Endodermal cell (in vitro differentiated cells): Measurements from ENCODE around the gene SDK1. TPM values are rescaled to one million over a fixed set of nuclear protein-coding genes. Genes with fewer than 3 reads are reported as not detected.

Source experiments
- DNase-seq: peaks from one replicate; pipeline ENCODE4 v3.0.0-alpha.2; 2017
- H3K27ac ChIP-seq: 2 replicates; pipeline ENCODE4 v1.5.1; 2013; ENCODE audit warnings: mild to moderate bottlenecking, low read depth, low read length, moderate library complexity
- H3K27me3 ChIP-seq: 2 replicates; pipeline ENCODE4 v1.6.1; 2013; ENCODE audit warnings: mild to moderate bottlenecking, low read length, moderate library complexity; ENCODE audit not compliant: insufficient read depth, control insufficient read depth, poor library complexity, severe bottlenecking
- H3K36me3 ChIP-seq: 2 replicates; pipeline ENCODE4 v1.7.0; 2013; ENCODE audit warnings: mild to moderate bottlenecking, low read length, moderate library complexity; ENCODE audit not compliant: control insufficient read depth, insufficient read depth
- H3K4me1 ChIP-seq: one replicate; pipeline ENCODE4 v1.7.0; 2013; ENCODE audit warnings: low read length; ENCODE audit not compliant: control insufficient read depth, insufficient read depth
- H3K4me3 ChIP-seq: 2 replicates; pipeline ENCODE4 v1.5.1; 2013; ENCODE audit warnings: mild to moderate bottlenecking, low read length, moderate library complexity
- H3K9ac ChIP-seq: 2 replicates; pipeline ENCODE4 v1.6.1; 2013; ENCODE audit warnings: mild to moderate bottlenecking, low read length, moderate library complexity; ENCODE audit not compliant: poor library complexity, severe bottlenecking; ENCODE audit errors: extremely low read depth
- H3K9me3 ChIP-seq: 2 replicates; pipeline ENCODE4 v1.6.1; 2013; ENCODE audit warnings: mild to moderate bottlenecking, low read length, moderate library complexity; ENCODE audit not compliant: control insufficient read depth
- H3K27ac Mint-ChIP-seq: 2 replicates; pipeline ENCODE4 v1.8.0; 2020; ENCODE audit warnings: mixed read lengths
- H3K27me3 Mint-ChIP-seq: 2 replicates; pipeline ENCODE4 v1.8.0; 2021; ENCODE audit warnings: mild to moderate bottlenecking, mixed read lengths; ENCODE audit not compliant: insufficient read depth
- H3K36me3 Mint-ChIP-seq: 2 replicates; pipeline ENCODE4 v1.8.0; 2020; ENCODE audit warnings: low read depth, mixed read lengths
- H3K4me1 Mint-ChIP-seq: 2 replicates; pipeline ENCODE4 v1.8.0; 2020; ENCODE audit warnings: mixed read lengths
- H3K4me3 Mint-ChIP-seq: 2 replicates; pipeline ENCODE4 v1.8.0; 2020; ENCODE audit warnings: mild to moderate bottlenecking, moderate library complexity, mixed read lengths
- H3K9me3 Mint-ChIP-seq: 2 replicates; pipeline ENCODE4 v1.8.0; 2020; ENCODE audit warnings: mild to moderate bottlenecking, mixed read lengths
- WGBS, 2 experiments: methylation state at CpG; one replicate each; pipeline versions ENCODE4 v1.1.5 to v1.1.7; 2013; ENCODE audit warnings: missing lambda C conversion rate in 2 of 2, mixed read lengths in 1 of 2; ENCODE audit not compliant: insufficient coverage in 1 of 2, insufficient read length in 1 of 2; 5-methylcytosine and 5-hydroxymethylcytosine counted together
- total RNA-seq, 2 donors: library from RNA; stranded (reverse); fragmentation: NEBNext Ultra II Directional in 1 of 2; extraction: Animal tissue kit (Norgen Biotek cat#: 25700) in 1 of 2; gene quantifications; 2 replicates in 1 of 2; 3 replicates in 1 of 2; pipeline ENCODE4 v1.2.1, GENCODE V29; 2021
- TF ChIP-seq, protein P1 (sequence below): fragments of 200-600 bp; sonication (generic); conservative IDR thresholded peaks from 2 replicates; pipeline ENCODE4 v1.5.0; 2021; ENCODE audit warnings: antibody characterized with exemption, mild to moderate bottlenecking

Gene SDK1
- total RNA-seq, 2 donors from 2014 or later: 22.7 to 23.1 TPM

DNA sequence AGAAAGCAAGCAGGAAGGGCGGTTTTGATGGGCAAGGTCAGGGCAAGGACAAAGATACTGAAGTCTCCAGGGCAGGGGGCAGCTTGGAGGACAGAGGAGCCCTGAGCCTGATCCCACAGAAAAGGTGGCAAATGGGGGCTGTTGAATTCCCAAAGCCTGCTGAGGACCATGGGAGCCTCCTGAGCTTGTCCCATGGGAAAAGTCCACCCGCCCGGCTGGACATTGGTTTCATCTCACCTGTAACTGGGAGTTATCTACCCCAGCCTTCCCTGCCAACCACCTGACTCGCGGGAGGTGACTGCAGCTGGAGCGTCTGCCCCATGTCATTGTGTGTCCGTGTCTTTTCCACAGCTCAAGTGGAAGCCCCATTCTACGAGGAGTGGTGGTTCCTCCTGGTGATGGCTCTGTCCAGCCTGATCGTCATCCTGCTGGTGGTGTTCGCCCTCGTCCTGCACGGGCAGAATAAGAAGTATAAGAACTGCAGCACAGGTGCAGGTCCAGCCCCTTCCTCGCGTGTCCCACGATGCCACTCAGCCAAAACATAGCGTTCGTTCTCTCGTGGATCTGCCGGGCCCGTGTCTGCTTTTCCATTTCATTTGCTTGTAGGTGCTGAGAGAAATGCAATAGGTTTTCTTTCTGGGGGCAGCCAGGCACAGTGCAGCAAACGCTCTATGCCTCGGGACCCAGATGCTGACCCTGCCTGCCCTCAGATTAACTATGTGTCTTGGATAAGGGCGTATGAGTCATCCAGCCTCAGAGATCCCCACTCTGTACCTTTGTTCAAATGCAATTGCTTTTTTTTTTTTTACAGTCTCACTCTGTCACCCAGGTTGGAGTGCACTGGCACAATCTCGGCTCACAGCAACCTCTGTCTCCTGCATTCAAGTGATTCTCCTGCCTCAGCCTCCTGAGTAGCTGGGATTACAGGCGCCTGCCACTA lies 936.5 kb downstream of the SDK1 start:
- 86 to 93% methylated on average over 18 to 25 of the region's 25 CpGs for WGBS, 2 experiments
- H3K9me3 Mint-ChIP-seq: no peaks in the 10 kb centered on the region
- H3K4me1 Mint-ChIP-seq: peaks cover 19% of the 10 kb centered on the region
- Histone ChIP-seq H3K9ac (no peak overlapping the region), H3K4me1 (no peaks in the 10 kb centered on the region), H3K27me3 (no peaks in the 10 kb centered on the region), H3K4me3 (no peak overlapping the region), H3K27ac (no peak overlapping the region), H3K36me3 (no peaks in the 10 kb centered on the region), H3K9me3 (no peaks in the 10 kb centered on the region)
- TF ChIP-seq, protein P1, sequence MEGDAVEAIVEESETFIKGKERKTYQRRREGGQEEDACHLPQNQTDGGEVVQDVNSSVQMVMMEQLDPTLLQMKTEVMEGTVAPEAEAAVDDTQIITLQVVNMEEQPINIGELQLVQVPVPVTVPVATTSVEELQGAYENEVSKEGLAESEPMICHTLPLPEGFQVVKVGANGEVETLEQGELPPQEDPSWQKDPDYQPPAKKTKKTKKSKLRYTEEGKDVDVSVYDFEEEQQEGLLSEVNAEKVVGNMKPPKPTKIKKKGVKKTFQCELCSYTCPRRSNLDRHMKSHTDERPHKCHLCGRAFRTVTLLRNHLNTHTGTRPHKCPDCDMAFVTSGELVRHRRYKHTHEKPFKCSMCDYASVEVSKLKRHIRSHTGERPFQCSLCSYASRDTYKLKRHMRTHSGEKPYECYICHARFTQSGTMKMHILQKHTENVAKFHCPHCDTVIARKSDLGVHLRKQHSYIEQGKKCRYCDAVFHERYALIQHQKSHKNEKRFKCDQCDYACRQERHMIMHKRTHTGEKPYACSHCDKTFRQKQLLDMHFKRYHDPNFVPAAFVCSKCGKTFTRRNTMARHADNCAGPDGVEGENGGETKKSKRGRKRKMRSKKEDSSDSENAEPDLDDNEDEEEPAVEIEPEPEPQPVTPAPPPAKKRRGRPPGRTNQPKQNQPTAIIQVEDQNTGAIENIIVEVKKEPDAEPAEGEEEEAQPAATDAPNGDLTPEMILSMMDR: no peak
- no peak for DNase-seq
- H3K36me3 Mint-ChIP-seq: peaks cover 12% of the 10 kb centered on the region
- no peaks in the 10 kb centered on the region for H3K27me3 Mint-ChIP-seq
- no peak overlapping the region for H3K27ac Mint-ChIP-seq
- H3K4me3 Mint-ChIP-seq: no peak overlapping the region

DNA sequence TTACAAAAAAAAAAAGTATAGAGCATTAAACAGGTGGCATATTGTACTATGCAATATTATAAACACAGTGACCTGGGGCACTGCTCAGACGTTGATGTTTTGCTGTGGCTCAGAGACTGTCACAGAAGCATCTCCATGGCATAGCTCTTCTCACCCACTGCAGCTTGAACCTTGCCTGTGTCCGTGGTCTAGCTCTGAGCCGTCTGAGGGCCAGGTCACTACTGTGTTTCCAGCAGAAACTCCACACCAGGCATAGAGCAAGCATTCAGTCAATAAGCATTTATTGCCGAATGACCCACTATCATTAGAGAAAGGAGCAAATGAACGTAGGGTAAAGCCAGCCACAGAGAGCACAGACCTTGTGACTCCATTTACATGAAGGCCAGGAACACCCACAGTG lies 937.8 kb downstream of the SDK1 start:
- Histone ChIP-seq H3K9ac (no peak overlapping the region), H3K4me1 (no peaks in the 10 kb centered on the region), H3K27me3 (no peaks in the 10 kb centered on the region), H3K36me3 (no peaks in the 10 kb centered on the region), H3K27ac (no peak overlapping the region), H3K4me3 (no peak overlapping the region), H3K9me3 (no peaks in the 10 kb centered on the region)
- 85 to 90% methylated on average over 5 of the region's 5 CpGs for WGBS, 2 experiments
- peaks cover under 1% of the 10 kb centered on the region for H3K9me3 Mint-ChIP-seq
- H3K27me3 Mint-ChIP-seq: no peaks in the 10 kb centered on the region
- H3K27ac Mint-ChIP-seq: no peak overlapping the region
- H3K4me3 Mint-ChIP-seq: no peak overlapping the region
- H3K36me3 Mint-ChIP-seq: peaks cover 24% of the 10 kb centered on the region
- no peak for DNase-seq
- H3K4me1 Mint-ChIP-seq: peaks cover 19% of the 10 kb centered on the region
- TF ChIP-seq, protein P1: no peak

DNA sequence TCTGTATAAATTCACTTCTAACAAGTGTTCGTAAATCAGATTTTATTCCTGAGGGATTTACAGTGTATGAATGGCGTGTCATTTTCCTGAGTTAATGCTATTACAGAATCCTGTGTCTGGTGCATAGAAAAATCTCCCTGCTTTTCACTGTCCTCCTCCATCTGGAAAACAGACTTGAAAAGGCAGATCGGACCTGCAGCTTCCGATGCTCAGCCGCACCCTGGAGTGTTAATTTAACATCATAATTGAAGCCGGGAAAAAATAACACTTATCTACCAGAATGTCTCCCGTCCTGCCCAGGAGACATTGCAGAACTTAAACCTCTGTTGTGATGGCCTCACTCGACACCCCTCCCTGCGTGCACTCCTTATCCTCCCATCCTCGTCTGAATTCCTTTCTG lies 939.0 kb downstream of the SDK1 start:
- Histone ChIP-seq H3K4me3 (no peak overlapping the region), H3K27ac (no peak overlapping the region), H3K36me3 (no peaks in the 10 kb centered on the region), H3K9me3 (no peaks in the 10 kb centered on the region), H3K4me1 (no peaks in the 10 kb centered on the region), H3K9ac (no peak overlapping the region), H3K27me3 (no peaks in the 10 kb centered on the region)
- DNase-seq: no peak
- TF ChIP-seq, protein P1: no peak
- Mint-ChIP-seq H3K36me3 (peaks cover 35% of the 10 kb centered on the region), H3K27me3 (no peaks in the 10 kb centered on the region), H3K4me1 (peaks cover 19% of the 10 kb centered on the region), H3K4me3 (no peak overlapping the region), H3K27ac (no peak overlapping the region), H3K9me3 (peaks cover 9% of the 10 kb centered on the region)
- WGBS, 2 experiments: 64 to 73% methylated on average over 10 of the region's 10 CpGs
